ENCODE measurements around the gene LZTS2. TPM values are rescaled to one million over a fixed set of nuclear protein-coding genes. Genes with fewer than 3 reads are reported as not detected.
"Not testable (repeated sequence)": the region's sequence is repeated elsewhere in the genome, so short reads cannot be mapped to it uniquely, and the experiment has no call there.

LZTS2 gene
- polyA plus RNA-seq, 1 donor from 2014 or later, result 17.5 TPM

- Mint-ChIP-seq H3K27me3 (no peaks in the 10 kb centered on the region), H3K27ac (no peak overlapping the region), H3K4me3 (no peak overlapping the region)
Measured at GRCh38 chr10:100972115-100972903, 27.3 kb upstream of the LZTS2 start.

GRCh38 chr10:100972904-100973535, 26.6 kb upstream of the LZTS2 start:
- H3K27me3 Mint-ChIP-seq, result no peaks in the 10 kb centered on the region
- H3K4me1 Mint-ChIP-seq, result peaks cover 6 to 9% (median 6%) of the 10 kb centered on the region in 3 donors
- H3K36me3 Mint-ChIP-seq, result no peaks in the 10 kb centered on the region
- no peak overlapping the region for H3K27ac Mint-ChIP-seq
- H3K4me3 Mint-ChIP-seq, result no peak overlapping the region
- H3K9me3 Mint-ChIP-seq, result no peaks in the 10 kb centered on the region

More at GRCh38 chr10:100972115-100972903, 27.3 kb upstream of the LZTS2 start:
- Mint-ChIP-seq H3K9me3 (no peaks in the 10 kb centered on the region), H3K36me3 (no peaks in the 10 kb centered on the region), H3K4me1 (peaks cover 6 to 9% (median 6%) of the 10 kb centered on the region in 3 donors)

- H3K27me3 Mint-ChIP-seq, H3K4me3 Mint-ChIP-seq, H3K4me1 Mint-ChIP-seq: not testable (repeated sequence)
Measured at GRCh38 chr10:100975397-100975796, 24.2 kb upstream of the LZTS2 start.

GRCh38 chr10:100976906-100977305, 22.7 kb upstream of the LZTS2 start:
- Mint-ChIP-seq H3K4me1 (no peaks in the 10 kb centered on the region), H3K27me3 (no peaks in the 10 kb centered on the region), H3K36me3 (no peaks in the 10 kb centered on the region), H3K9me3 (no peaks in the 10 kb centered on the region), H3K27ac (peak overlapping the region in 2 of 3 donors; percentile 21 to 37), H3K4me3 (no peak overlapping the region)

More at GRCh38 chr10:100975397-100975796, 24.2 kb upstream of the LZTS2 start:
- H3K9me3 Mint-ChIP-seq, H3K36me3 Mint-ChIP-seq, H3K27ac Mint-ChIP-seq: not testable (repeated sequence)

GRCh38 chr10:100977436-100977835, 22.2 kb upstream of the LZTS2 start:
- no peaks in the 10 kb centered on the region for H3K36me3 Mint-ChIP-seq
- no peaks in the 10 kb centered on the region for H3K27me3 Mint-ChIP-seq
- H3K4me3 Mint-ChIP-seq, result no peak overlapping the region
- H3K4me1 Mint-ChIP-seq, result peaks cover 0 to 1% (median 0%) of the 10 kb centered on the region in 3 donors
- H3K27ac Mint-ChIP-seq, result no peak overlapping the region
- no peaks in the 10 kb centered on the region for H3K9me3 Mint-ChIP-seq

GRCh38 chr10:100978121-100978900, 21.3 kb upstream of the LZTS2 start:
- Mint-ChIP-seq H3K4me1 (peaks cover 0 to 1% (median 0%) of the 10 kb centered on the region in 3 donors), H3K27ac (no peak overlapping the region), H3K36me3 (no peaks in the 10 kb centered on the region), H3K4me3 (no peak overlapping the region), H3K27me3 (no peaks in the 10 kb centered on the region), H3K9me3 (no peaks in the 10 kb centered on the region)

GRCh38 chr10:100978901-100979195, 20.8 kb upstream of the LZTS2 start:
- peaks cover 0 to 1% (median 0%) of the 10 kb centered on the region in 3 donors for H3K4me1 Mint-ChIP-seq
- H3K27ac Mint-ChIP-seq, result no peak overlapping the region
- H3K36me3 Mint-ChIP-seq, result no peaks in the 10 kb centered on the region
- no peak overlapping the region for H3K4me3 Mint-ChIP-seq
- H3K27me3 Mint-ChIP-seq, result no peaks in the 10 kb centered on the region
- H3K9me3 Mint-ChIP-seq, result no peaks in the 10 kb centered on the region

- Mint-ChIP-seq H3K4me3 (no peak overlapping the region), H3K27me3 (no peaks in the 10 kb centered on the region), H3K9me3 (no peaks in the 10 kb centered on the region), H3K4me1 (peaks cover 0 to 1% (median 0%) of the 10 kb centered on the region in 3 donors), H3K36me3 (no peaks in the 10 kb centered on the region), H3K27ac (no peak overlapping the region)
Measured at GRCh38 chr10:100979791-100980272, 19.8 kb upstream of the LZTS2 start.

GRCh38 chr10:100980311-100980710, 19.3 kb upstream of the LZTS2 start:
- no peak overlapping the region for H3K4me3 Mint-ChIP-seq
- H3K4me1 Mint-ChIP-seq, result peaks cover 0 to 1% (median 0%) of the 10 kb centered on the region in 3 donors
- no peak overlapping the region for H3K27ac Mint-ChIP-seq
- H3K9me3 Mint-ChIP-seq, result no peaks in the 10 kb centered on the region
- no peaks in the 10 kb centered on the region for H3K36me3 Mint-ChIP-seq
- no peaks in the 10 kb centered on the region for H3K27me3 Mint-ChIP-seq

GRCh38 chr10:100980711-100981110, 18.9 kb upstream of the LZTS2 start:
- no peaks in the 10 kb centered on the region for H3K36me3 Mint-ChIP-seq
- H3K4me3 Mint-ChIP-seq, result no peak overlapping the region
- no peaks in the 10 kb centered on the region for H3K9me3 Mint-ChIP-seq
- no peak overlapping the region for H3K27ac Mint-ChIP-seq
- H3K27me3 Mint-ChIP-seq, result no peaks in the 10 kb centered on the region
- H3K4me1 Mint-ChIP-seq, result peaks cover 0 to 5% (median 2%) of the 10 kb centered on the region in 3 donors

- Mint-ChIP-seq H3K4me1 (peaks cover 0 to 6% (median 5%) of the 10 kb centered on the region in 3 donors), H3K27me3 (no peaks in the 10 kb centered on the region), H3K4me3 (peak overlapping the region in 1 of 4 donors; percentile 55), H3K9me3 (no peaks in the 10 kb centered on the region), H3K36me3 (no peaks in the 10 kb centered on the region), H3K27ac (no peak overlapping the region)
Measured at GRCh38 chr10:100981178-100981772, 18.3 kb upstream of the LZTS2 start.

GRCh38 chr10:100982916-100983830, 16.4 kb upstream of the LZTS2 start:
- H3K36me3 Mint-ChIP-seq, result peaks cover 2% of the 10 kb centered on the region
- no peak overlapping the region for H3K27ac Mint-ChIP-seq
- H3K27me3 Mint-ChIP-seq, result no peaks in the 10 kb centered on the region
- H3K4me3 Mint-ChIP-seq, result peak overlapping the region in 1 of 4 donors; percentile 56
- H3K4me1 Mint-ChIP-seq, result peaks cover 12 to 20% (median 13%) of the 10 kb centered on the region in 3 donors
- no peaks in the 10 kb centered on the region for H3K9me3 Mint-ChIP-seq

GRCh38 chr10:100983868-100984671, 15.5 kb upstream of the LZTS2 start:
- peak overlapping the region in 2 of 4 donors; percentile 56 to 70 for H3K4me3 Mint-ChIP-seq
- H3K27me3 Mint-ChIP-seq, result no peaks in the 10 kb centered on the region
- H3K9me3 Mint-ChIP-seq, result no peaks in the 10 kb centered on the region
- peak overlapping the region in 1 of 3 donors; percentile 57 for H3K27ac Mint-ChIP-seq
- peaks cover 2% of the 10 kb centered on the region for H3K36me3 Mint-ChIP-seq
- H3K4me1 Mint-ChIP-seq, result peaks cover 12 to 20% (median 13%) of the 10 kb centered on the region in 3 donors

Data from IgD-negative memory B cell (primary cell).